CMK (cell line): ENCODE data around the gene SCP2D1.
A peak's percentile ranks its signal among the peaks of the same experiment; 100 is the strongest.
"Not testable (repeated sequence)": the region's sequence is repeated elsewhere in the genome, so short reads cannot be mapped to it uniquely, and the experiment has no call there.

Source experiments
- DNase-seq: peaks from one replicate; pipeline ENCODE4 v3.0.0-alpha.2; 2010; ENCODE audit warnings: low read depth

SCP2D1 gene

GRCh38 chr20:18813483-18813882 is at the start of gene SCP2D1:
Gene SCP2D1 (plus strand): TSS chr20:18813783. CDS start chr20:18813816, 33 bp downstream.
- DNase-seq: no peak

GRCh38 chr20:18767676-18768075 is 45.9 kb upstream of the SCP2D1 start:
- no peak for DNase-seq

GRCh38 chr20:18773566-18773965 is 40.0 kb upstream of the SCP2D1 start:
- DNase-seq: no peak

GRCh38 chr20:18774207-18774606 is 39.4 kb upstream of the SCP2D1 start:
- DNase-seq: no peak

- DNase-seq: no peak
These were observed 38.0 kb upstream of the SCP2D1 start for GRCh38 chr20:18775633-18776032.

- no peak for DNase-seq
These were observed 34.7 kb upstream of the SCP2D1 start for GRCh38 chr20:18778690-18779392.

- no peak for DNase-seq
These were observed 33.0 kb upstream of the SCP2D1 start for GRCh38 chr20:18780385-18781130.

GRCh38 chr20:18781509-18781908 is 32.1 kb upstream of the SCP2D1 start:
- DNase-seq: no peak

GRCh38 chr20:18783385-18783959 is 30.1 kb upstream of the SCP2D1 start:
- no peak for DNase-seq

- not testable (repeated sequence) for DNase-seq
These were observed 26.5 kb upstream of the SCP2D1 start for GRCh38 chr20:18787046-18787445.

GRCh38 chr20:18788021-18788420 is 25.6 kb upstream of the SCP2D1 start:
- no peak for DNase-seq

- no peak for DNase-seq
These were observed 22.8 kb upstream of the SCP2D1 start for GRCh38 chr20:18790787-18791186.

- peak; percentile 64 for DNase-seq
These were observed 19.8 kb upstream of the SCP2D1 start for GRCh38 chr20:18793625-18794427.

- no peak for DNase-seq
These were observed 19.2 kb upstream of the SCP2D1 start for GRCh38 chr20:18794428-18794787.

- DNase-seq: no peak
These were observed 18.2 kb upstream of the SCP2D1 start for GRCh38 chr20:18795366-18795765.

- DNase-seq: no peak
These were observed 17.2 kb upstream of the SCP2D1 start for GRCh38 chr20:18796282-18796833.

- no peak for DNase-seq
These were observed 12.1 kb upstream of the SCP2D1 start for GRCh38 chr20:18801516-18801915.

- no peak for DNase-seq
These were observed 11.5 kb upstream of the SCP2D1 start for GRCh38 chr20:18802012-18802634.

GRCh38 chr20:18805881-18806280 is 7.7 kb upstream of the SCP2D1 start:
- DNase-seq: no peak

GRCh38 chr20:18808712-18809111 is 4.9 kb upstream of the SCP2D1 start:
- DNase-seq: no peak

GRCh38 chr20:18811186-18811585 is 2.4 kb upstream of the SCP2D1 start:
- DNase-seq: no peak

GRCh38 chr20:18811904-18812303 is 1.7 kb upstream of the SCP2D1 start:
- no peak for DNase-seq
